T-cell (primary cell): ENCODE data around the gene SOS1. TPM values are rescaled to one million over a fixed set of nuclear protein-coding genes. Genes with fewer than 3 reads are reported as not detected.

Experiments used
- ATAC-seq, 4 experiments: fragments of 200-7000 bp in 3 of 4; fragments of 150-1000 bp in 1 of 4; cut with Tn5 transposase; replicated peaks in 1 of 4; 1 replicate in 3 of 4; 2 replicates in 1 of 4; pipeline ENCODE4 v1.10.0; 2021; ENCODE audit warnings: moderate library complexity in 3 of 4, mild to moderate bottlenecking in 2 of 4, moderate number of reproducible peaks in 1 of 4
- CTCF ChIA-PET, 2 donors: fragments of 300-600 bp; sonication (Branson Sonifier 250); formaldehyde crosslinking; loops; one replicate each; lab custom pipeline; 2022; ENCODE audit warnings: antibody characterized with exemption in 2 of 2; lab: Charles Lee
- POLR2A ChIA-PET, 2 donors: fragments of 300-600 bp; sonication (Branson Sonifier 250); formaldehyde crosslinking; loops; one replicate each; lab custom pipeline; 2022; ENCODE audit warnings: antibody characterized with exemption in 2 of 2; lab: Charles Lee
- DNase-seq, 35 experiments: peaks; one replicate each; pipeline versions ENCODE4 v3.0.0 to v3.0.0-alpha.2; 2013 to 2023
- H3K27ac ChIP-seq: one replicate; pipeline ENCODE4 v1.5.1; 2013; ENCODE audit warnings: low read length
- H3K27me3 ChIP-seq, 2 experiments: replicated peaks in 1 of 2; 1 replicate in 1 of 2; 2 replicates in 1 of 2; pipeline versions ENCODE4 v1.6.1 to v1.7.0; 2013; ENCODE audit warnings: low read length in 1 of 2, mixed read lengths in 1 of 2; ENCODE audit not compliant: control insufficient read depth in 2 of 2, insufficient read depth in 2 of 2; ENCODE audit errors: extremely low read depth in 1 of 2
- H3K36me3 ChIP-seq, 2 donors: 1 replicate in 1 of 2; 2 replicates in 1 of 2; pipeline versions ENCODE4 v1.6.1 to v1.7.0; 2013; ENCODE audit warnings: low read length in 1 of 2; ENCODE audit not compliant: control insufficient read depth in 2 of 2, insufficient read depth in 1 of 2; ENCODE audit errors: extremely low read depth in 1 of 2
- H3K4me1 ChIP-seq, 2 experiments: 1 replicate in 1 of 2; 2 replicates in 1 of 2; pipeline versions ENCODE4 v1.6.1 to v1.7.0; 2013; ENCODE audit warnings: low read length in 2 of 2, mixed read lengths in 1 of 2; ENCODE audit not compliant: insufficient read depth in 2 of 2, control insufficient read depth in 1 of 2; ENCODE audit errors: extremely low read depth in 1 of 2
- H3K4me3 ChIP-seq, 2 donors: 1 replicate in 1 of 2; 2 replicates in 1 of 2; pipeline versions ENCODE4 v1.5.1 to v1.7.0; 2013; ENCODE audit warnings: mild to moderate bottlenecking in 2 of 2, low read length in 1 of 2, moderate library complexity in 1 of 2; ENCODE audit not compliant: control insufficient read depth in 1 of 2; ENCODE audit errors: extremely low read depth in 1 of 2
- H3K9me3 ChIP-seq: 2 replicates; pipeline ENCODE4 v1.7.0; 2013
- H3K27ac Mint-ChIP-seq, 2 donors: one replicate each; pipeline ENCODE4 v1.8.0; 2020 to 2021; ENCODE audit warnings: mild to moderate bottlenecking in 2 of 2, mixed read lengths in 2 of 2
- H3K27me3 Mint-ChIP-seq, 2 donors: one replicate each; pipeline ENCODE4 v1.8.0; 2021 to 2022; ENCODE audit warnings: mixed read lengths in 2 of 2
- H3K36me3 Mint-ChIP-seq: one replicate; pipeline ENCODE4 v1.8.0; 2021; ENCODE audit warnings: mixed read lengths
- H3K4me1 Mint-ChIP-seq, 3 donors: one replicate each; pipeline ENCODE4 v1.8.0; 2020 to 2022; ENCODE audit warnings: mixed read lengths in 3 of 3, mild to moderate bottlenecking in 1 of 3
- H3K4me3 Mint-ChIP-seq, 3 donors: one replicate each; pipeline ENCODE4 v1.8.0; 2020 to 2022; ENCODE audit warnings: mild to moderate bottlenecking in 3 of 3, mixed read lengths in 3 of 3, moderate library complexity in 3 of 3
- H3K9me3 Mint-ChIP-seq, 3 donors: one replicate each; pipeline ENCODE4 v1.8.0; 2020 to 2022; ENCODE audit warnings: mixed read lengths in 3 of 3
- WGBS: methylation state at CpG from one replicate; pipeline ENCODE4 v1.1.5; 2013; ENCODE audit warnings: missing lambda C conversion rate; ENCODE audit not compliant: insufficient coverage; 5-methylcytosine and 5-hydroxymethylcytosine counted together
- total RNA-seq, 35 experiments: library from RNA in 6 of 35; stranded (reverse) in 6 of 35; fragments of 120-200 nt in 1 of 35; gene quantifications; one replicate each; pipeline versions ENCODE4 v1.2.1 to v1.2.4 and lab custom pipeline; 2013 to 2026

The SOS1 gene
- total RNA-seq, 5 donors from 2014 or later (not counting 1 experiment from before 2014, with no cell fraction given) = 44.3 to 138 (median 82.9) TPM

- H3K36me3 Mint-ChIP-seq = peaks cover 57% of the 10 kb centered on the region
- no CpG with 5 or more reads among the region's 3 CpGs for WGBS
Measured at GRCh38 chr2:39013871-39014270, 107.0 kb downstream of the SOS1 start.

GRCh38 chr2:39008665-39009064 is 112.2 kb downstream of the SOS1 start:
- H3K27me3 ChIP-seq = no peaks in the 10 kb centered on the region

More at GRCh38 chr2:39013871-39014270, 107.0 kb downstream of the SOS1 start:
- CTCF ChIA-PET = interaction anchor here in 1 of 2 donors (0.7 kb wide), 1 partner anchor 66 kb away, joined by 4 read pairs; no protein-coding TSS in a partner anchor
- no peak overlapping the region for H3K4me3 Mint-ChIP-seq
- POLR2A ChIA-PET = no interaction called here
- Histone ChIP-seq H3K27me3 (no peaks in the 10 kb centered on the region), H3K36me3 (peaks cover 0 to 33% of the 10 kb centered on the region in 2 donors), H3K4me1 (no peaks in the 10 kb centered on the region), H3K9me3 (no peaks in the 10 kb centered on the region), H3K4me3 (no peak overlapping the region), H3K27ac (no peak overlapping the region)
- H3K27me3 Mint-ChIP-seq = no peaks in the 10 kb centered on the region
- peaks cover 0 to 9% (median 6%) of the 10 kb centered on the region in 3 donors for H3K4me1 Mint-ChIP-seq
- H3K9me3 Mint-ChIP-seq = no peaks in the 10 kb centered on the region
- DNase-seq (no peak), ATAC-seq (no peak)
- H3K27ac Mint-ChIP-seq = no peak overlapping the region

GRCh38 chr2:39007875-39008504 is 112.9 kb downstream of the SOS1 start:
- Mint-ChIP-seq H3K27me3 (no peaks in the 10 kb centered on the region), H3K4me1 (peaks cover 0 to 6% (median 5%) of the 10 kb centered on the region in 3 donors), H3K36me3 (peaks cover 69% of the 10 kb centered on the region), H3K4me3 (no peak overlapping the region), H3K27ac (no peak overlapping the region), H3K9me3 (no peaks in the 10 kb centered on the region)
- no peak for ATAC-seq
- Histone ChIP-seq H3K36me3 (peaks cover 3 to 56% of the 10 kb centered on the region in 2 donors), H3K27me3 (no peaks in the 10 kb centered on the region), H3K4me3 (no peak overlapping the region), H3K9me3 (no peaks in the 10 kb centered on the region), H3K4me1 (no peaks in the 10 kb centered on the region), H3K27ac (no peak overlapping the region)
- WGBS = 72% methylated on average over 3 of the region's 5 CpGs
- POLR2A ChIA-PET = no interaction called here
- CTCF ChIA-PET = interaction anchor here in 1 of 2 donors (0.6 kb wide), 1 partner anchor 234 kb away, joined by 3 read pairs; no protein-coding TSS in a partner anchor
- DNase-seq = no peak

More at GRCh38 chr2:39008665-39009064, 112.2 kb downstream of the SOS1 start:
- Histone ChIP-seq H3K36me3 (peaks cover 2 to 58% of the 10 kb centered on the region in 2 donors), H3K27ac (no peak overlapping the region), H3K4me1 (no peaks in the 10 kb centered on the region), H3K4me3 (no peak overlapping the region), H3K9me3 (no peaks in the 10 kb centered on the region)
- H3K36me3 Mint-ChIP-seq = peaks cover 74% of the 10 kb centered on the region
- H3K4me3 Mint-ChIP-seq = no peak overlapping the region
- peaks cover 0 to 6% (median 5%) of the 10 kb centered on the region in 3 donors for H3K4me1 Mint-ChIP-seq
- ATAC-seq = no peak
- WGBS = no CpG with 5 or more reads among the region's 1 CpG
- ChIA-PET POLR2A (no interaction called here), CTCF (interaction anchor here in 1 of 2 donors (0.6 kb wide), 1 partner anchor 233 kb away, joined by 3 read pairs; no protein-coding TSS in a partner anchor)
- no peak for DNase-seq
- H3K27me3 Mint-ChIP-seq = no peaks in the 10 kb centered on the region
- H3K9me3 Mint-ChIP-seq = no peaks in the 10 kb centered on the region
- H3K27ac Mint-ChIP-seq = no peak overlapping the region

GRCh38 chr2:39000552-39000951 is 120.3 kb downstream of the SOS1 start:
- H3K27me3 Mint-ChIP-seq = no peaks in the 10 kb centered on the region
- H3K36me3 Mint-ChIP-seq = peaks cover 56% of the 10 kb centered on the region
- H3K4me1 ChIP-seq = no peaks in the 10 kb centered on the region
- no peak overlapping the region for H3K4me3 ChIP-seq
- ChIA-PET CTCF (no interaction called here), POLR2A (no interaction called here)
- ATAC-seq (no peak), DNase-seq (no peak)
- no peak overlapping the region for H3K4me3 Mint-ChIP-seq
- no CpG with 5 or more reads among the region's 2 CpGs for WGBS
- H3K27ac ChIP-seq = no peak overlapping the region
- no peak overlapping the region for H3K27ac Mint-ChIP-seq
- H3K36me3 ChIP-seq = peaks cover 8 to 66% of the 10 kb centered on the region in 2 donors
- peaks cover 0 to 4% (median 0%) of the 10 kb centered on the region in 3 donors for H3K4me1 Mint-ChIP-seq
- H3K27me3 ChIP-seq = no peaks in the 10 kb centered on the region
- no peaks in the 10 kb centered on the region for H3K9me3 Mint-ChIP-seq
- no peaks in the 10 kb centered on the region for H3K9me3 ChIP-seq

- no peaks in the 10 kb centered on the region for H3K4me1 ChIP-seq
- H3K27me3 ChIP-seq = no peaks in the 10 kb centered on the region
- Mint-ChIP-seq H3K36me3 (peaks cover 61% of the 10 kb centered on the region), H3K27ac (no peak overlapping the region), H3K27me3 (no peaks in the 10 kb centered on the region), H3K4me3 (no peak overlapping the region), H3K4me1 (peaks cover 0 to 12% (median 6%) of the 10 kb centered on the region in 3 donors), H3K9me3 (no peaks in the 10 kb centered on the region)
- H3K27ac ChIP-seq = no peak overlapping the region
- WGBS = 86% methylated on average over 1 of the region's 4 CpGs
- ChIA-PET POLR2A (interaction anchor here in 1 of 2 donors (0.7 kb wide), 1 partner anchor 441 kb away, joined by 3 read pairs; no protein-coding TSS in a partner anchor), CTCF (no interaction called here)
- H3K4me3 ChIP-seq = no peak overlapping the region
- no peaks in the 10 kb centered on the region for H3K9me3 ChIP-seq
- ATAC-seq = no peak
- H3K36me3 ChIP-seq = peaks cover 9 to 71% of the 10 kb centered on the region in 2 donors
- no peak for DNase-seq
Measured at GRCh38 chr2:38997781-38998180, 123.1 kb downstream of the SOS1 start.

GRCh38 chr2:38991899-38992298 is 129.0 kb downstream of the SOS1 start:
- ChIA-PET CTCF (no interaction called here), POLR2A (no interaction called here)
- Histone ChIP-seq H3K27me3 (no peaks in the 10 kb centered on the region), H3K9me3 (no peaks in the 10 kb centered on the region), H3K36me3 (peaks cover 10 to 50% of the 10 kb centered on the region in 2 donors), H3K27ac (no peak overlapping the region), H3K4me1 (no peaks in the 10 kb centered on the region), H3K4me3 (no peak overlapping the region)
- no peak overlapping the region for H3K27ac Mint-ChIP-seq
- peaks cover 42% of the 10 kb centered on the region for H3K36me3 Mint-ChIP-seq
- H3K4me3 Mint-ChIP-seq = no peak overlapping the region
- DNase-seq = no peak
- H3K9me3 Mint-ChIP-seq = no peaks in the 10 kb centered on the region
- peaks cover 0 to 16% (median 11%) of the 10 kb centered on the region in 3 donors for H3K4me1 Mint-ChIP-seq
- no peaks in the 10 kb centered on the region for H3K27me3 Mint-ChIP-seq
- 100% methylated on average over 1 of the region's 2 CpGs for WGBS
- no peak for ATAC-seq
